HepG2 (cell line): ENCODE results near the gene COL27A1. TPM values are rescaled to one million over a fixed set of nuclear protein-coding genes. Genes with fewer than 3 reads are reported as not detected.

Experiments
- ATAC-seq: fragments of 200-7000 bp; cut with Tn5 transposase; 3 replicates; pipeline ENCODE4 v1.9.1; 2020; ENCODE audit warnings: mild to moderate bottlenecking, moderate library complexity
- BruUV-seq: library from RNA; stranded (reverse); fragments of 400-500 nt; replicated peaks from 2 replicates; lab custom pipeline; 2021; lab: Mats Ljungman, UMichigan
- CTCF ChIA-PET: fragments of 300-600 bp; formaldehyde crosslinking; extraction: SDS; loops from one replicate; lab custom pipeline; 2021; ENCODE audit warnings: low total read pairs, inconsistent platforms, low intra/inter-chr PET ratio; lab: Yijun Ruan, JAX
- POLR2A ChIA-PET: fragments of 350-600 bp; sonication (Branson Sonifier 250); formaldehyde crosslinking; loops from one replicate; lab custom pipeline; 2020; ENCODE audit warnings: antibody characterized with exemption, inconsistent platforms; lab: Yijun Ruan, JAX
- DNase-seq: peaks from one replicate; pipeline ENCODE4 v3.0.0-alpha.2; 2015; ENCODE audit warnings: low spot score
- FAIRE-seq: peaks from 3 replicates; lab custom pipeline; 2011; peaks lifted over from hg19 to GRCh38; lab: Jason Lieb, UNC
- H2AFZ ChIP-seq: one replicate; pipeline ENCODE4 v1.6.1; 2011; ENCODE audit warnings: low read length, inconsistent platforms
- H3K27ac ChIP-seq: fragments of 300-600 bp; 3 replicates; pipeline ENCODE4 v1.8.0; 2011; ENCODE audit warnings: mixed run types, mild to moderate bottlenecking, mixed read lengths, low read length, inconsistent platforms; ENCODE audit not compliant: insufficient read depth; ENCODE audit errors: extremely low read length
- H3K27me3 ChIP-seq, 2 experiments: fragments of 200-600 bp in 1 of 2; 2 replicates in 1 of 2; 3 replicates in 1 of 2; pipeline versions ENCODE4 v1.6.0 to v1.8.0; 2011; ENCODE audit warnings: low read length in 2 of 2, mild to moderate bottlenecking in 2 of 2, moderate library complexity in 2 of 2, inconsistent platforms in 1 of 2; ENCODE audit not compliant: insufficient read depth in 2 of 2, control insufficient read depth in 1 of 2
- H3K36me3 ChIP-seq, 2 experiments: fragments of 200-600 bp in 1 of 2; replicated peaks in 1 of 2; 2 replicates in 1 of 2; 3 replicates in 1 of 2; pipeline versions ENCODE4 v1.5.1 to v1.8.0; 2011; ENCODE audit warnings: low read length in 2 of 2, inconsistent platforms in 1 of 2; ENCODE audit not compliant: insufficient read depth in 2 of 2, control insufficient read depth in 1 of 2
- H3K4me1 ChIP-seq: 2 replicates; pipeline ENCODE4 v1.5.1; 2012; ENCODE audit warnings: low read length, inconsistent platforms; ENCODE audit not compliant: insufficient read depth
- H3K4me2 ChIP-seq: 2 replicates; pipeline ENCODE4 v1.6.0; 2011; ENCODE audit warnings: low read depth, low read length, inconsistent platforms
- H3K4me3 ChIP-seq, 3 experiments: fragments of 200-600 bp in 1 of 3; sonication (generic), shearing (Covaris generic) in 1 of 3; replicated peaks in 1 of 3; 2 replicates each; pipeline ENCODE4 v1.5.1; 2011 to 2016; ENCODE audit warnings: low read length in 3 of 3, inconsistent platforms in 2 of 3, low read depth in 2 of 3, mild to moderate bottlenecking in 2 of 3, control low read depth in 1 of 3, mixed read lengths in 1 of 3; ENCODE audit not compliant: insufficient read depth in 1 of 3
- H3K79me2 ChIP-seq: one replicate; pipeline ENCODE4 v1.6.1; 2011; ENCODE audit warnings: low read length, inconsistent platforms; ENCODE audit not compliant: insufficient read depth
- H3K9ac ChIP-seq: 2 replicates; pipeline ENCODE4 v1.6.0; 2011; ENCODE audit warnings: mild to moderate bottlenecking, low read depth, low read length, inconsistent platforms; ENCODE audit not compliant: insufficient read depth
- H3K9me3 ChIP-seq: 2 replicates; pipeline ENCODE4 v1.5.1; 2012; ENCODE audit warnings: mild to moderate bottlenecking, low read length
- H4K20me1 ChIP-seq: 2 replicates; pipeline ENCODE4 v1.6.0; 2011; ENCODE audit warnings: inconsistent platforms, mild to moderate bottlenecking, low read length, moderate library complexity; ENCODE audit not compliant: insufficient read depth
- POLR2AphosphoS5 ChIP-seq: IDR thresholded peaks from 2 replicates; pipeline ENCODE4 v1.6.1; 2012; ENCODE audit warnings: low read depth, low read length
- SIX4 ChIP-seq: sonication (generic); formaldehyde crosslinking; IDR thresholded peaks from 2 replicates; pipeline ENCODE4 v1.4.0; 2020; ENCODE audit warnings: missing genetic modification reagents
- ZNF605 ChIP-seq: sonication (generic); formaldehyde crosslinking; IDR thresholded peaks from 2 replicates; pipeline ENCODE4 v1.8.0; 2022; ENCODE audit warnings: mild to moderate bottlenecking, missing genetic modification reagents
- ZNF768 ChIP-seq: sonication (generic); formaldehyde crosslinking; IDR thresholded peaks from 2 replicates; pipeline ENCODE4 v1.4.0; 2020; ENCODE audit warnings: missing genetic modification reagents
- WGBS: methylation state at CpG from one replicate; pipeline ENCODE4 v1.1.6; 2017; ENCODE audit warnings: low lambda C conversion rate; 5-methylcytosine and 5-hydroxymethylcytosine counted together
- in situ Hi-C: cut with HindIII; loops from 2 replicates; pipeline ENCODE4 v1.10.0; 2017; ENCODE audit warnings: low pct_unique_long_range_greater_than_20kb; ENCODE audit not compliant: extremely low pct_ligation_motif_present
- intact Hi-C: fragments of 100-400 bp; cut with micrococcal nuclease; formaldehyde crosslinking; loops from one replicate; pipeline ENCODE4 v1.10.0; 2022; ENCODE audit not compliant: unreplicated experiment
- polyA plus RNA-seq, 8 experiments: library from polyadenylated mRNA; depleted of rRNA in 3 of 8; stranded (reverse) in 7 of 8; unstranded in 1 of 8; fragments of >200 nt; fragmentation: Illumina TruSeq in 4 of 8; extraction: Trizol in 4 of 8; gene quantifications; 2 replicates each; pipeline versions ENCODE4 v1.2.1 to v1.2.3, GENCODE V29; 2011 to 2016; ENCODE audit warnings: low read depth in 4 of 8, missing spikeins in 1 of 8, mixed read lengths in 1 of 8; ENCODE audit not compliant: insufficient read depth in 1 of 8
- total RNA-seq, 5 experiments: library from RNA; depleted of rRNA; stranded (reverse); fragments of >200 nt; fragmentation: Illumina TruSeq; extraction: Trizol; gene quantifications; 2 replicates each; pipeline ENCODE4 v1.2.3, GENCODE V29; 2016; ENCODE audit warnings: low read depth in 1 of 5
- TF ChIP-seq, protein P1 (sequence below), 2 experiments: fragments of 450-650 bp in 1 of 2; sonication (generic) in 1 of 2; formaldehyde crosslinking; IDR thresholded peaks; 2 replicates each; pipeline versions ENCODE4 v1.5.0 to v1.8.0; 2020 to 2022; ENCODE audit warnings: mild to moderate bottlenecking in 1 of 2, missing genetic modification reagents in 1 of 2

The COL27A1 gene
- total and polyA plus RNA-seq, 2 of the 13 experiments (the other 11 are each of a cell fraction or from before 2014, with no cell fraction given) = 71.3 to 89.1 TPM

DNA sequence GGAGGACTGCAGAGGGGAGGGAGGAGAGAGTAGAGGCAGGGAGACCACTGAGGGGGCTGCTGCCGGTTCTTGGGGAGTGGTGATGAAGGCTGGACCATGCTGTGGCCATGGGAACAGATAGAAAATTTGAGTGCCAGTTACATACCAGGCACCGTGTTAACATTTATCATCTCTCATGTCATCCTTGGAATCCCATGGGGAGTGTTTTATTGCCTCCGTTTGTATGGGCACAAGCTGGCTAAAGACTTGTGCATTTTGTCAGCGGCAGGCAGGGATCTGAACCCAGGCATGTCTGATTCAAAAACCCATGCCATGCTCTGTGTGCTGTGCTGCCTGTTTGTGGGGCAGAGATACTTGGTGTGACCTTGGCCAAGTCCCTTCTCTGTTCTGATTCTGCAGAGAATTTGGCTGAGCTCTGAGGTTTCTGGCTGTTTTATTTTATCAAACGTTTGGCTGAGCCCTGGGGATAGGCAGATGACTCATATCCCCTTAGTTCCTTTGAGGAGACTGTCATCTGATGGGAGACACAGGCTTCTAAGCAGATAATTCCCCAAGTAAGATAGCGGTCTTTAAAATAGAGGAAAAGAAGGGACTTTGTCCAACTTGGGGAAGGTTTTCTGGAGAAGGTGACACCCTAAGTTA lies 22.2 kb downstream of the COL27A1 start:
- POLR2A ChIA-PET = interaction anchor here (1.4 to 10.0 kb wide), 4 partner anchors 19 to 97 kb away, joined by 4 to 252 read pairs (median 76); partner anchors contain the start of genes AMBP and COL27A1
- H3K9me3 ChIP-seq = no peaks in the 10 kb centered on the region
- in situ Hi-C loops = no loop called here

DNA sequence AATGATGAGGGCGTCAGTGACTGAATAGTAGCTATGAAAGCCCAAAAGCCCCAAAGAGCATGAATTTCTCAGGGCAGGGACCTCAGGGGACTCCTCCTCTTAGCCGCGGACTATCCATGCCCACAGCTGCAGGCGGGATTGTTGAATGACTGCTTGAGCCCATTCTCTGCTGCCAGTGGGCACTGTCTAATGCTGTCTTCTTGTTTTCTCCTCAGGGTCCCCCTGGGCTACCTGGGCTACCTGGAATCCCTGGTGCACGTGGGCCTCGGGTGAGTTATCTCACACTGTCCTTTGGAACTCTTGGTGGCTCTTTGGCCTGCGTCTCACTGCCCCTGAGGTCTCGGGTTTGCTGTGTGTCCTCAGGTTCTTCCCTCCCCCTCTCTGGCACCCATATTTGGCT lies 22.7 kb downstream of the COL27A1 start:
- ATAC-seq = no peak
- Histone ChIP-seq H3K27me3 (no peaks in the 10 kb centered on the region), H3K27ac (no peak overlapping the region), H4K20me1 (no peaks in the 10 kb centered on the region), H3K36me3 (peaks cover 35 to 53% of the 10 kb centered on the region in 2 experiments), H3K4me3 (no peak overlapping the region), H3K9me3 (no peaks in the 10 kb centered on the region), H2AFZ (no peak overlapping the region), H3K79me2 (peaks cover 25% of the 10 kb centered on the region), H3K4me1 (peaks cover 70% of the 10 kb centered on the region), H3K9ac (no peak overlapping the region), H3K4me2 (no peak overlapping the region)
- CTCF ChIA-PET = no interaction called here
- POLR2A ChIA-PET = interaction anchor here (1.4 to 10.0 kb wide), 4 partner anchors 19 to 98 kb away, joined by 4 to 252 read pairs (median 76); partner anchors contain the start of genes AMBP and COL27A1
- intact Hi-C loops (no loop called here), in situ Hi-C loops (no loop called here)
- peak; percentile 46; the same call in 1 of the 2 replicates for TF ChIP-seq ZNF768 (CRISPR knock-in tag)
- no peak for TF ChIP-seq SIX4 (CRISPR knock-in tag)
- BruUV-seq = no TSS peak
- whole genome bisulfite sequencing = 95% methylated on average over 8 of the region's 8 CpGs
- no peak for FAIRE-seq
- DNase-seq = no peak

More for the DNA sequence above, 22.2 kb downstream of the COL27A1 start:
- no peak overlapping the region for H3K9ac ChIP-seq
- WGBS = 77% methylated on average over 4 of the region's 6 CpGs
- no TSS peak for BruUV-seq
- CTCF ChIA-PET = no interaction called here
- H2AFZ ChIP-seq = no peak overlapping the region
- no peaks in the 10 kb centered on the region for H4K20me1 ChIP-seq
- H3K4me3 ChIP-seq = no peak overlapping the region
- H3K27me3 ChIP-seq = no peaks in the 10 kb centered on the region
- H3K4me1 ChIP-seq = peaks cover 75% of the 10 kb centered on the region
- ATAC-seq (no peak), FAIRE-seq (no peak), DNase-seq (no peak)
- H3K79me2 ChIP-seq = peaks cover 26% of the 10 kb centered on the region
- no peak overlapping the region for H3K27ac ChIP-seq
- H3K36me3 ChIP-seq = peaks cover 32 to 48% of the 10 kb centered on the region in 2 experiments
- TF ChIP-seq POLR2AphosphoS5 = peak; percentile 21; the same call in 1 of the 2 replicates
- TF ChIP-seq ZNF605 (CRISPR knock-in tag) = 0 out of 2 replicates have a peak, but pooled peaks have one; percentile 35
- TF ChIP-seq, protein P1, sequence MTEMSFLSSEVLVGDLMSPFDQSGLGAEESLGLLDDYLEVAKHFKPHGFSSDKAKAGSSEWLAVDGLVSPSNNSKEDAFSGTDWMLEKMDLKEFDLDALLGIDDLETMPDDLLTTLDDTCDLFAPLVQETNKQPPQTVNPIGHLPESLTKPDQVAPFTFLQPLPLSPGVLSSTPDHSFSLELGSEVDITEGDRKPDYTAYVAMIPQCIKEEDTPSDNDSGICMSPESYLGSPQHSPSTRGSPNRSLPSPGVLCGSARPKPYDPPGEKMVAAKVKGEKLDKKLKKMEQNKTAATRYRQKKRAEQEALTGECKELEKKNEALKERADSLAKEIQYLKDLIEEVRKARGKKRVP (CRISPR knock-in tag; IDR thresholded peaks at IDR 0.05) = no peak
- intact Hi-C loops = no loop called here
- H3K4me2 ChIP-seq = no peak overlapping the region
